Hepatocyte (in vitro differentiated cells): Measurements from ENCODE around the gene MDM2. TPM values are rescaled to one million over a fixed set of nuclear protein-coding genes. Genes with fewer than 3 reads are reported as not detected.

ENCODE experiments used
- DNase-seq: peaks from one replicate; pipeline ENCODE4 v3.0.0-alpha.2; 2016; ENCODE audit warnings: low spot score
- H2AFZ ChIP-seq: fragments of 200-600 bp; sonication (generic); 2 replicates; pipeline ENCODE4 v1.6.0; 2016; ENCODE audit warnings: antibody characterized with exemption, mild to moderate bottlenecking
- H3K27ac ChIP-seq: fragments of 200-600 bp; sonication (generic); 2 replicates; pipeline ENCODE4 v1.5.1; 2016; ENCODE audit warnings: mild to moderate bottlenecking
- H3K27me3 ChIP-seq: fragments of 200-600 bp; sonication (generic); 2 replicates; pipeline ENCODE4 v1.6.1; 2016
- H3K36me3 ChIP-seq: fragments of 200-600 bp; sonication (generic); replicated peaks from 2 replicates; pipeline ENCODE4 v1.5.1; 2016; ENCODE audit warnings: low read depth; ENCODE audit not compliant: insufficient read depth
- H3K4me1 ChIP-seq: fragments of 200-600 bp; sonication (generic); 2 replicates; pipeline ENCODE4 v1.5.1; 2016; ENCODE audit warnings: mild to moderate bottlenecking, moderate library complexity; ENCODE audit not compliant: insufficient read depth
- H3K4me2 ChIP-seq: fragments of 200-600 bp; sonication (generic); 2 replicates; pipeline ENCODE4 v1.6.0; 2016
- H3K4me3 ChIP-seq: fragments of 200-600 bp; sonication (generic); 2 replicates; pipeline ENCODE4 v1.5.1; 2016; ENCODE audit warnings: mild to moderate bottlenecking
- H3K79me2 ChIP-seq: fragments of 200-600 bp; sonication (generic); 2 replicates; pipeline ENCODE4 v1.6.0; 2017; ENCODE audit warnings: mild to moderate bottlenecking
- H3K9me2 ChIP-seq: fragments of 200-600 bp; sonication (generic); replicated peaks from 2 replicates; pipeline ENCODE4 v1.6.0; 2017; ENCODE audit warnings: mild to moderate bottlenecking; ENCODE audit not compliant: insufficient read depth
- H3K9me3 ChIP-seq: fragments of 200-600 bp; sonication (generic); 2 replicates; pipeline ENCODE4 v1.5.1; 2016; ENCODE audit warnings: low read depth, mild to moderate bottlenecking
- H4K20me1 ChIP-seq: fragments of 200-600 bp; sonication (generic); 2 replicates; pipeline ENCODE4 v1.6.0; 2016; ENCODE audit warnings: mild to moderate bottlenecking; ENCODE audit not compliant: insufficient read depth, poor library complexity, severe bottlenecking
- CTCF ChIP-seq: fragments of 200-600 bp; sonication (generic); IDR thresholded peaks from 2 replicates; pipeline ENCODE4 v1.5.1; 2016; ENCODE audit warnings: antibody characterized with exemption, mild to moderate bottlenecking; ENCODE audit not compliant: poor library complexity
- EZH2 ChIP-seq: fragments of 200-600 bp; sonication (generic); IDR thresholded peaks from 2 replicates; pipeline ENCODE4 v1.6.1; 2016; ENCODE audit warnings: antibody characterized with exemption, mild to moderate bottlenecking, borderline replicate concordance
- EZH2phosphoT487 ChIP-seq: fragments of 200-600 bp; sonication (generic); IDR thresholded peaks from one replicate; pipeline ENCODE4 v1.6.1; 2018; ENCODE audit warnings: antibody characterized with exemption, mild to moderate bottlenecking, low read depth, moderate library complexity; ENCODE audit not compliant: unreplicated experiment, severe bottlenecking
- WGBS: methylation state at CpG from one replicate; pipeline ENCODE4 v1.1.6; 2016; ENCODE audit warnings: low lambda C conversion rate; ENCODE audit errors: missing lambda C conversion rate; 5-methylcytosine and 5-hydroxymethylcytosine counted together
- polyA plus RNA-seq: library from polyadenylated mRNA; unstranded; fragments of >200 nt; fragmentation: Nextera tagmentation; extraction: Ambion mirVana; gene quantifications from 2 replicates; pipeline ENCODE4 v1.2.1, GENCODE V29; 2016
- total RNA-seq: library from RNA; depleted of rRNA; stranded (reverse); fragments of >200 nt; gene quantifications from 2 replicates; pipeline ENCODE4 v1.2.3, GENCODE V29; 2014

Gene MDM2
- total and polyA plus RNA-seq, 2 experiments from 2014 or later: 42.0 to 77.4 TPM

- WGBS: 97% methylated on average over 4 of the region's 4 CpGs
- TF ChIP-seq EZH2: no peak
- TF ChIP-seq EZH2phosphoT487: no peak
- TF ChIP-seq CTCF: no peak
- H3K9me3 ChIP-seq: no peaks in the 10 kb centered on the region
- H3K79me2 ChIP-seq: no peaks in the 10 kb centered on the region
- no peaks in the 10 kb centered on the region for H3K27me3 ChIP-seq
- H4K20me1 ChIP-seq: no peaks in the 10 kb centered on the region
- H3K4me3 ChIP-seq: no peak overlapping the region
- H2AFZ ChIP-seq: no peak overlapping the region
- no peaks in the 10 kb centered on the region for H3K9me2 ChIP-seq
- DNase-seq: no peak
- no peaks in the 10 kb centered on the region for H3K36me3 ChIP-seq
- H3K4me2 ChIP-seq: no peak overlapping the region
- no peaks in the 10 kb centered on the region for H3K4me1 ChIP-seq
- no peak overlapping the region for H3K27ac ChIP-seq
Observed at GRCh38 chr12:68793975-68794652, 13.9 kb upstream of the MDM2 start.

GRCh38 chr12:68794653-68795251, 13.2 kb upstream of the MDM2 start:
- 80% methylated on average over 3 of the region's 3 CpGs for WGBS
- Histone ChIP-seq H2AFZ (no peak overlapping the region), H3K36me3 (no peaks in the 10 kb centered on the region), H3K9me2 (no peaks in the 10 kb centered on the region), H3K4me1 (no peaks in the 10 kb centered on the region), H3K4me2 (no peak overlapping the region), H3K27me3 (no peaks in the 10 kb centered on the region), H3K9me3 (no peaks in the 10 kb centered on the region), H3K27ac (no peak overlapping the region), H3K4me3 (no peak overlapping the region), H3K79me2 (no peaks in the 10 kb centered on the region), H4K20me1 (no peaks in the 10 kb centered on the region)
- DNase-seq: no peak
- no peak for TF ChIP-seq CTCF
- TF ChIP-seq EZH2: no peak
- TF ChIP-seq EZH2phosphoT487: no peak

- no peak overlapping the region for H3K4me2 ChIP-seq
- no peak overlapping the region for H3K4me3 ChIP-seq
- no peaks in the 10 kb centered on the region for H3K4me1 ChIP-seq
- no peaks in the 10 kb centered on the region for H3K79me2 ChIP-seq
- H3K27me3 ChIP-seq: no peaks in the 10 kb centered on the region
- no peak for TF ChIP-seq EZH2
- TF ChIP-seq EZH2phosphoT487: no peak
- TF ChIP-seq CTCF: no peak
- H4K20me1 ChIP-seq: no peaks in the 10 kb centered on the region
- DNase-seq: no peak
- H3K9me3 ChIP-seq: no peaks in the 10 kb centered on the region
- no peak overlapping the region for H3K27ac ChIP-seq
- no peaks in the 10 kb centered on the region for H3K9me2 ChIP-seq
- 98% methylated on average over 15 of the region's 15 CpGs for WGBS
- H3K36me3 ChIP-seq: no peaks in the 10 kb centered on the region
- no peak overlapping the region for H2AFZ ChIP-seq
Observed at GRCh38 chr12:68796399-68796798, 11.6 kb upstream of the MDM2 start.
